GM19238 (cell line): ENCODE data around the gene ZFAND3.
"Not testable (repeated sequence)": the region's sequence is repeated elsewhere in the genome, so short reads cannot be mapped to it uniquely, and the experiment has no call there.

Experiments
- DNase-seq: peaks from one replicate; pipeline ENCODE4 v3.0.0; 2011; ENCODE audit warnings: low spot score; ENCODE audit not compliant: insufficient read length

The ZFAND3 gene

GRCh38 chr6:37936150-37936549, 116.6 kb downstream of the ZFAND3 start:
- DNase-seq, result no peak

- DNase-seq, result no peak
These were observed 117.4 kb downstream of the ZFAND3 start for GRCh38 chr6:37936906-37937305.

GRCh38 chr6:37938909-37939308, 119.4 kb downstream of the ZFAND3 start:
- no peak for DNase-seq

GRCh38 chr6:37940074-37940847, 120.7 kb downstream of the ZFAND3 start:
- no peak for DNase-seq

- DNase-seq, result no peak
These were observed 122.3 kb downstream of the ZFAND3 start for GRCh38 chr6:37941871-37942270.

- no peak for DNase-seq
These were observed 123.3 kb downstream of the ZFAND3 start for GRCh38 chr6:37942606-37943376.

- no peak for DNase-seq
These were observed 124.0 kb downstream of the ZFAND3 start for GRCh38 chr6:37943436-37944058.

GRCh38 chr6:37946057-37946456, 126.5 kb downstream of the ZFAND3 start:
- DNase-seq, result no peak

GRCh38 chr6:37947468-37947867, 127.9 kb downstream of the ZFAND3 start:
- DNase-seq, result no peak

- not testable (repeated sequence) for DNase-seq
These were observed 129.1 kb downstream of the ZFAND3 start for GRCh38 chr6:37948584-37948983.

- DNase-seq, result no peak
These were observed 132.5 kb downstream of the ZFAND3 start for GRCh38 chr6:37952027-37952426.

GRCh38 chr6:37954791-37955190, 135.3 kb downstream of the ZFAND3 start:
- no peak for DNase-seq

- no peak for DNase-seq
These were observed 137.3 kb downstream of the ZFAND3 start for GRCh38 chr6:37956711-37957275.

GRCh38 chr6:37959061-37959460, 139.5 kb downstream of the ZFAND3 start:
- no peak for DNase-seq

GRCh38 chr6:37960139-37960935, 140.8 kb downstream of the ZFAND3 start:
- no peak for DNase-seq

GRCh38 chr6:37962481-37963080, 143.1 kb downstream of the ZFAND3 start:
- not testable (repeated sequence) for DNase-seq

GRCh38 chr6:37965964-37966676, 146.6 kb downstream of the ZFAND3 start:
- no peak for DNase-seq

- no peak for DNase-seq
These were observed 147.3 kb downstream of the ZFAND3 start for GRCh38 chr6:37966801-37967200.

- no peak for DNase-seq
These were observed 148.1 kb downstream of the ZFAND3 start for GRCh38 chr6:37967651-37968050.

- DNase-seq, result no peak
These were observed 151.7 kb downstream of the ZFAND3 start for GRCh38 chr6:37971266-37971665.
